ENCODE data around the gene COL27A1. TPM values are rescaled to one million over a fixed set of nuclear protein-coding genes. Genes with fewer than 3 reads are reported as not detected.

Gene COL27A1
- total RNA-seq, 2 experiments from 2014 or later: 8.4 to 9.7 TPM

DNA sequence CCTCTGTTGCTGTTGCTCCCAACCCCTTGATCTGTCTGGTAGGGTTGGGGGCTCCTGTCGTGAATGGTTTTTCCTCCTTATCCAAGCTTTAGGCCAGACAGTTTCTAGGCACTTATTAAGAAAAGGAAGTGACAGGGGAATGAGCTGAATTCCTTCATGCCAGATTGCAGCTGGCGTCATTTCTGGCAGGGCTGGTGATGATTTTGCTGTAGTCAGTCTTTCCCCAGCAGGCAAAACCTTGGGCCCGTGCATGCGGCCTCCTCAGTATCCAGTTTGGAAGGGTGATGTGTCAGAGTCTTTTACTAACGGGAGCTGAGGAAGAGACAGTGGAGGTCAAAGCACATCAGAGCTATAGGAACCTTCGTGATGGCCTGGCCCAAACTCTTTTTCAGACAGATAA, 58.8 kb downstream of the COL27A1 start:
- Mint-ChIP-seq H3K4me1 (ENCODE audit: low read depth) (no peaks in the 10 kb centered on the region), H3K4me3 (no peak overlapping the region), H3K27ac (no peak overlapping the region), H3K36me3 (ENCODE audit: low read depth) (no peaks in the 10 kb centered on the region), H3K27me3 (no peaks in the 10 kb centered on the region), H3K9me3 (no peaks in the 10 kb centered on the region)
- DNase-seq: no peak
- ChIA-PET POLR2A (no interaction called here), CTCF (no interaction called here)
- no peak for ATAC-seq
- intact Hi-C loops (cut with micrococcal nuclease): no loop called here
- TF ChIP-seq, protein P1, sequence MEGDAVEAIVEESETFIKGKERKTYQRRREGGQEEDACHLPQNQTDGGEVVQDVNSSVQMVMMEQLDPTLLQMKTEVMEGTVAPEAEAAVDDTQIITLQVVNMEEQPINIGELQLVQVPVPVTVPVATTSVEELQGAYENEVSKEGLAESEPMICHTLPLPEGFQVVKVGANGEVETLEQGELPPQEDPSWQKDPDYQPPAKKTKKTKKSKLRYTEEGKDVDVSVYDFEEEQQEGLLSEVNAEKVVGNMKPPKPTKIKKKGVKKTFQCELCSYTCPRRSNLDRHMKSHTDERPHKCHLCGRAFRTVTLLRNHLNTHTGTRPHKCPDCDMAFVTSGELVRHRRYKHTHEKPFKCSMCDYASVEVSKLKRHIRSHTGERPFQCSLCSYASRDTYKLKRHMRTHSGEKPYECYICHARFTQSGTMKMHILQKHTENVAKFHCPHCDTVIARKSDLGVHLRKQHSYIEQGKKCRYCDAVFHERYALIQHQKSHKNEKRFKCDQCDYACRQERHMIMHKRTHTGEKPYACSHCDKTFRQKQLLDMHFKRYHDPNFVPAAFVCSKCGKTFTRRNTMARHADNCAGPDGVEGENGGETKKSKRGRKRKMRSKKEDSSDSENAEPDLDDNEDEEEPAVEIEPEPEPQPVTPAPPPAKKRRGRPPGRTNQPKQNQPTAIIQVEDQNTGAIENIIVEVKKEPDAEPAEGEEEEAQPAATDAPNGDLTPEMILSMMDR (IDR thresholded peaks at IDR 0.05): no peak

DNA sequence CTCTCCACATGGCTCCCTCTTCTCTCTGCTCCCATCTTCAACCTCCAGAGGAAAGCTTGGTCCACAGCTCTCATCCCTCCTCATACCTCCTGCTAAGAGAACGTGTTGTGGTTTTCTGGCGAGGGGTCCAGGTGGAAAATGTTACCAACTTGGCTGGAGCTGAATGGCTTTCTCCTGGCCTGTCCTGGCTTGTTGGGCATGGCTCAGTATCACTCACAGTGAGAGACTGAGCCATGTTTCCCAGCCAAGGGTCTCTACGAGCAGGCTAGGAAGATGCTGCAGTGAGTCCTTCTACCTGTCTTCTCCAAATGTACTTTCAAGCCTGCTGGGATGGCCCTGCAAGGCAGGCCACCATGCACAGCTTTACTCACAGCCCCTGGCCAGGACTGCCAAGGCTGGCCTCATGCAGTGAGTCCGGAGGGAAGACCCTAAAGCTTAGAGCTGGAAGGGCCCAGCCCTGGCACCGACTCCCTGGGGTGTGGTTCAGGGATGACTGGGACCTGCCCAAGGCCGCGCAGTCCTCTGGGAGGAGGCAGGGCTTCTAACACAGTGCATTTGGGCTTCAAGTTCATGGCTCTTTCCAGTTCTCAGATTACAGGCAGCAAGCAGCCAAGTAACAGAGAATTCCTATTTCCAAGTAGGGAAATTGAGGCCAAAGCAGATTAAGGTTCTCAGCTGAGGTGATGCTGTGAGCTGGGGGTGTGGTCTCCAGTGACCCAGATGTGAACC, 59.5 kb downstream of the COL27A1 start:
- ChIA-PET POLR2A (no interaction called here), CTCF (no interaction called here)
- no peak for DNase-seq
- Mint-ChIP-seq H3K36me3 (ENCODE audit: low read depth) (no peaks in the 10 kb centered on the region), H3K27ac (no peak overlapping the region), H3K4me1 (ENCODE audit: low read depth) (no peaks in the 10 kb centered on the region), H3K9me3 (no peaks in the 10 kb centered on the region), H3K4me3 (no peak overlapping the region), H3K27me3 (no peaks in the 10 kb centered on the region)
- intact Hi-C loops (cut with micrococcal nuclease): no loop called here
- TF ChIP-seq, protein P1 (IDR thresholded peaks at IDR 0.05): no peak
- no peak for ATAC-seq

DNA sequence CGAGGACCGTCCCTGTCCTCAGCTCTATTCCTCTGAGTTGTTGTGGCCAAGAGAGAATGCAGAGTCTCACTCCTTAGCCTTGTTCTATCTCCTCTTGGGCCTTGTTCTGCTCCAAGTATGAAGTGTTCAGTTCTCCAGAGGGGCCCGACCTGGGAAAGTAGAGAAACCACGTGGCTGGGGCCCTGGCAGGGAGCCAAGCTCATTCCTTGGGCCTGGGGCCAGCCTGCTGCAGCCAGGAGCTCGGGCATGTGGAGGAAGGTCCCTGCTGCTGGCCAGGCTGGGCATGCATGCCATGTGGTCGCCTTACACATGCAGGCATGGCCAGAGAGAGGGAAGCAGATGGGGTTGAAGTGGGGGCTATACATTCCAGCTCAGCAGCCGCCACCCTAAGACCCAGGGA, 60.7 kb downstream of the COL27A1 start:
- intact Hi-C loops (cut with micrococcal nuclease): no loop called here
- no peak for DNase-seq
- Mint-ChIP-seq H3K27ac (no peak overlapping the region), H3K9me3 (no peaks in the 10 kb centered on the region), H3K4me3 (no peak overlapping the region), H3K36me3 (ENCODE audit: low read depth) (no peaks in the 10 kb centered on the region), H3K4me1 (ENCODE audit: low read depth) (no peaks in the 10 kb centered on the region), H3K27me3 (no peaks in the 10 kb centered on the region)
- TF ChIP-seq, protein P1 (IDR thresholded peaks at IDR 0.05): no peak
- POLR2A ChIA-PET: no interaction called here
- ATAC-seq: no peak
- CTCF ChIA-PET: interaction anchor here (2.2 kb wide), 1 partner anchor 75 kb away, joined by 7 read pairs; no protein-coding TSS in a partner anchor

GRCh38 chr9:114216976-114217375, 61.6 kb downstream of the COL27A1 start:
- DNase-seq: no peak
- Mint-ChIP-seq H3K27ac (no peak overlapping the region), H3K4me3 (no peak overlapping the region), H3K36me3 (ENCODE audit: low read depth) (no peaks in the 10 kb centered on the region), H3K27me3 (no peaks in the 10 kb centered on the region), H3K9me3 (no peaks in the 10 kb centered on the region), H3K4me1 (ENCODE audit: low read depth) (no peaks in the 10 kb centered on the region)
- ChIA-PET POLR2A (no interaction called here), CTCF (interaction anchor here (2.2 kb wide), 1 partner anchor 74 kb away, joined by 7 read pairs; no protein-coding TSS in a partner anchor)
- TF ChIP-seq, protein P1 (IDR thresholded peaks at IDR 0.05): no peak
- intact Hi-C loops (cut with micrococcal nuclease): no loop called here
- ATAC-seq: no peak

DNA sequence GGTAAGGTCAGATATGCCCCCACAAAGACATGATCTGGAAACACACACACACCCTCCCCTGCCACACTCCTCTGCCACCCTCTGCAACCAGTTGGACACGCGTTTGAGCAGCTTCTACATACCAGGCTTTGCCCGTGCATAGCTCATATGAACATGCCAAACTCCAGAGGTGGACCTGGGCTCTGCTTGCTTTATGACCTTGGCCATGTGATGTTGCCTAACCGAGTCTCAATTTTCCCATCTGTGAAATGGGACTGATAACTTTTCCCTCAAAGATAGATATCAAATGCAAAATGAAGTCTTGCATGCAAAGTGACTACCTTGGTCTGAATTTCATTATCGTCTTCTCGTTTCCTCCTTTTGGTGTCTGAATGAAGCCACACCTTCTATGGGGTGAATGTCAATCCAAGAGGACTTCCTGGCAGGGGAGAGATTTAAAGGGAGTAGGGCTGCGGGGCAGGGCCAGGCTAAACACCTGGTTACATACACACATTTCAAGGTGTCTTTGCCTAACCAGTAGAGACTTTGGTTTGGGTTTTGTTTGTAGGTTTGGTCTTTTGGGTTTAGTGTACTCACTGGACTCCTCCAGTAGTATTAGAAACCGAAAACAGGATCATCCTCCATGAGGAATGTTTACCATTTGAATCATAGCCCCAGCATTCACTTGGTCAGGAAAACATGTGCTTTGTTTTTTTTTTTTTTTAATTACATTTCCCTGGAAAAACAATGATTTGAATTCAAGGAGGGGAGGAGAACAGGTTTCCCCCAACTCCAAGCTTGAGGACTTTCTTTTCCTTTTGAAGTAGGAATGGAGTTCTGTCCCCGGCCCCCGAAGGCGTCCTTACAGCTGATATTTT, 63.2 kb downstream of the COL27A1 start:
- Mint-ChIP-seq H3K9me3 (no peaks in the 10 kb centered on the region), H3K4me3 (no peak overlapping the region), H3K27me3 (no peaks in the 10 kb centered on the region), H3K36me3 (ENCODE audit: low read depth) (no peaks in the 10 kb centered on the region), H3K4me1 (ENCODE audit: low read depth) (no peaks in the 10 kb centered on the region), H3K27ac (no peak overlapping the region)
- TF ChIP-seq, protein P1 (IDR thresholded peaks at IDR 0.05): no peak
- no peak for DNase-seq
- no peak for ATAC-seq
- intact Hi-C loops (cut with micrococcal nuclease): no loop called here
- POLR2A ChIA-PET: no interaction called here
- CTCF ChIA-PET: interaction anchor here (1.2 kb wide), 1 partner anchor 72 kb away, joined by 4 read pairs; no protein-coding TSS in a partner anchor
